Trophoblast cell (in vitro differentiated cells and primary cell): ENCODE measurements around the gene GRIK5.

Source experiments
- DNase-seq, 2 donors: peaks; one replicate each; pipeline ENCODE4 v3.0.0-alpha.2; 2016
- H2AFZ ChIP-seq: 2 replicates; pipeline ENCODE4 v1.6.1; 2013; ENCODE audit warnings: low read length, moderate library complexity, mild to moderate bottlenecking; ENCODE audit not compliant: insufficient read depth, poor library complexity
- H2AK5ac ChIP-seq: 2 replicates; pipeline ENCODE4 v1.6.1; 2013; ENCODE audit warnings: mild to moderate bottlenecking, low read length
- H2BK120ac ChIP-seq: 2 replicates; pipeline ENCODE4 v1.6.1; 2013; ENCODE audit warnings: low read length, mild to moderate bottlenecking, moderate library complexity; ENCODE audit not compliant: insufficient read depth, poor library complexity
- H2BK12ac ChIP-seq: 2 replicates; pipeline ENCODE4 v1.6.1; 2013; ENCODE audit warnings: mild to moderate bottlenecking, low read length, moderate library complexity
- H2BK5ac ChIP-seq: 2 replicates; pipeline ENCODE4 v1.6.1; 2013; ENCODE audit warnings: low read length, low read depth, moderate library complexity, mild to moderate bottlenecking; ENCODE audit not compliant: poor library complexity
- H3K14ac ChIP-seq: 2 replicates; pipeline ENCODE4 v1.6.1; 2013; ENCODE audit warnings: mild to moderate bottlenecking, low read length
- H3K18ac ChIP-seq: 2 replicates; pipeline ENCODE4 v1.6.1; 2013; ENCODE audit warnings: mild to moderate bottlenecking, low read length
- H3K23ac ChIP-seq: 2 replicates; pipeline ENCODE4 v1.6.1; 2013; ENCODE audit warnings: low read length
- H3K27ac ChIP-seq: 2 replicates; pipeline ENCODE4 v1.5.1; 2013; ENCODE audit warnings: low read depth, mild to moderate bottlenecking, inconsistent platforms, low read length, moderate library complexity
- H3K27me3 ChIP-seq: 2 replicates; pipeline ENCODE4 v1.6.1; 2013; ENCODE audit warnings: inconsistent platforms, mild to moderate bottlenecking, low read length, moderate library complexity; ENCODE audit not compliant: insufficient read depth
- H3K36me3 ChIP-seq, 2 experiments: 1 replicate in 1 of 2; 2 replicates in 1 of 2; pipeline ENCODE4 v1.6.1; 2013; ENCODE audit warnings: low read length in 2 of 2, mild to moderate bottlenecking in 2 of 2, moderate library complexity in 1 of 2; ENCODE audit not compliant: insufficient read depth in 2 of 2, control insufficient read depth in 1 of 2
- H3K4ac ChIP-seq: 2 replicates; pipeline ENCODE4 v1.6.1; 2013; ENCODE audit warnings: low read depth, mild to moderate bottlenecking, low read length, moderate library complexity
- H3K4me1 ChIP-seq, 2 experiments: 1 replicate in 1 of 2; 2 replicates in 1 of 2; pipeline ENCODE4 v1.6.1; 2013; ENCODE audit warnings: low read length in 2 of 2, mild to moderate bottlenecking in 2 of 2, moderate library complexity in 1 of 2; ENCODE audit not compliant: insufficient read depth in 2 of 2, control insufficient read depth in 1 of 2
- H3K4me2 ChIP-seq: 2 replicates; pipeline ENCODE4 v1.6.1; 2013; ENCODE audit warnings: inconsistent platforms, mild to moderate bottlenecking, low read length, moderate library complexity
- H3K4me3 ChIP-seq: 2 replicates; pipeline ENCODE4 v1.5.1; 2013; ENCODE audit warnings: mild to moderate bottlenecking, low read depth, low read length, inconsistent platforms
- H3K79me1 ChIP-seq: one replicate; pipeline ENCODE4 v1.6.1; 2013; ENCODE audit warnings: low read length
- H3K79me2 ChIP-seq: 2 replicates; pipeline ENCODE4 v1.6.1; 2013; ENCODE audit warnings: low read length, mild to moderate bottlenecking; ENCODE audit not compliant: control insufficient read depth, insufficient read depth, poor library complexity
- H3K9ac ChIP-seq: 2 replicates; pipeline ENCODE4 v1.6.1; 2013; ENCODE audit warnings: mild to moderate bottlenecking, low read length
- H3K9me3 ChIP-seq: 2 replicates; pipeline ENCODE4 v1.6.1; 2013; ENCODE audit warnings: low read depth, mild to moderate bottlenecking, control low read depth, inconsistent platforms, low read length; ENCODE audit not compliant: insufficient read depth
- H4K12ac ChIP-seq: 2 replicates; pipeline ENCODE4 v1.6.1; 2013; ENCODE audit warnings: low read depth, mild to moderate bottlenecking, low read length, moderate library complexity
- H4K8ac ChIP-seq: 2 replicates; pipeline ENCODE4 v1.6.1; 2013; ENCODE audit warnings: low read depth, mild to moderate bottlenecking, low read length, moderate library complexity
- H4K91ac ChIP-seq: one replicate; pipeline ENCODE4 v1.6.1; 2013; ENCODE audit warnings: low read depth, mild to moderate bottlenecking, low read length, moderate library complexity
- WGBS: extraction: QIAGEN DNeasy Blood & Tissue Kit; methylation state at CpG from one replicate; pipeline ENCODE4 v1.1.7; 2013; ENCODE audit warnings: missing lambda C conversion rate; ENCODE audit not compliant: insufficient read length, insufficient coverage; ENCODE audit errors: extremely low coverage; 5-methylcytosine and 5-hydroxymethylcytosine counted together

GRIK5 gene

GRCh38 chr19:42065511-42065910 is 4.5 kb downstream of the GRIK5 start:
- Histone ChIP-seq H3K36me3 (no peaks in the 10 kb centered on the region), H3K14ac (no peak overlapping the region), H4K12ac (no peak overlapping the region), H3K9me3 (peaks cover 1% of the 10 kb centered on the region), H2AK5ac (no peak overlapping the region), H2BK120ac (no peak overlapping the region), H2AFZ (no peak overlapping the region), H2BK5ac (no peak overlapping the region), H3K27me3 (peaks cover 17% of the 10 kb centered on the region), H3K9ac (no peak overlapping the region), H3K4ac (no peak overlapping the region), H4K8ac (no peak overlapping the region), H3K4me2 (no peak overlapping the region), H2BK12ac (no peak overlapping the region), H3K79me1 (no peaks in the 10 kb centered on the region), H3K4me1 (no peaks in the 10 kb centered on the region), H3K79me2 (no peaks in the 10 kb centered on the region), H3K27ac (no peak overlapping the region), H3K4me3 (no peak overlapping the region), H4K91ac (no peak overlapping the region), H3K18ac (no peak overlapping the region), H3K23ac (no peak overlapping the region)
- no peak for DNase-seq
- no CpG with 5 or more reads among the region's 9 CpGs for WGBS

- no peak overlapping the region for H2AK5ac ChIP-seq
- no peak overlapping the region for H2AFZ ChIP-seq
- no peak overlapping the region for H4K91ac ChIP-seq
- no peak overlapping the region for H3K27ac ChIP-seq
- no peak overlapping the region for H2BK12ac ChIP-seq
- H3K9ac ChIP-seq, result no peak overlapping the region
- no peak overlapping the region for H3K18ac ChIP-seq
- H3K27me3 ChIP-seq, result peaks cover 17% of the 10 kb centered on the region
- H3K4ac ChIP-seq, result no peak overlapping the region
- H3K14ac ChIP-seq, result no peak overlapping the region
- no peaks in the 10 kb centered on the region for H3K79me2 ChIP-seq
- no peak overlapping the region for H2BK5ac ChIP-seq
- no peak overlapping the region for H3K23ac ChIP-seq
- no peak overlapping the region for H2BK120ac ChIP-seq
- no peak overlapping the region for H4K12ac ChIP-seq
- no peak for DNase-seq
- no peaks in the 10 kb centered on the region for H3K4me1 ChIP-seq
- H3K79me1 ChIP-seq, result no peaks in the 10 kb centered on the region
- no peak overlapping the region for H3K4me2 ChIP-seq
- H3K4me3 ChIP-seq, result no peak overlapping the region
- H3K9me3 ChIP-seq, result peaks cover 1% of the 10 kb centered on the region
- WGBS, result no CpG with 5 or more reads among the region's 13 CpGs
- no peak overlapping the region for H4K8ac ChIP-seq
- H3K36me3 ChIP-seq, result no peaks in the 10 kb centered on the region
Observed at GRCh38 chr19:42065051-42065450, 5.0 kb downstream of the GRIK5 start.

GRCh38 chr19:42064432-42064831 is 5.6 kb downstream of the GRIK5 start:
- no peaks in the 10 kb centered on the region for H3K79me2 ChIP-seq
- H2AFZ ChIP-seq, result no peak overlapping the region
- H2AK5ac ChIP-seq, result no peak overlapping the region
- H4K8ac ChIP-seq, result no peak overlapping the region
- no peak overlapping the region for H3K4ac ChIP-seq
- H3K14ac ChIP-seq, result no peak overlapping the region
- no peak for DNase-seq
- H3K79me1 ChIP-seq, result no peaks in the 10 kb centered on the region
- H2BK120ac ChIP-seq, result no peak overlapping the region
- H3K27ac ChIP-seq, result no peak overlapping the region
- H4K91ac ChIP-seq, result no peak overlapping the region
- H3K9me3 ChIP-seq, result peaks cover 1% of the 10 kb centered on the region
- H3K9ac ChIP-seq, result no peak overlapping the region
- H3K4me1 ChIP-seq, result no peaks in the 10 kb centered on the region
- H2BK12ac ChIP-seq, result no peak overlapping the region
- H2BK5ac ChIP-seq, result no peak overlapping the region
- H3K27me3 ChIP-seq, result peaks cover 12% of the 10 kb centered on the region
- no peak overlapping the region for H3K23ac ChIP-seq
- H3K36me3 ChIP-seq, result no peaks in the 10 kb centered on the region
- no peak overlapping the region for H4K12ac ChIP-seq
- no peak overlapping the region for H3K18ac ChIP-seq
- H3K4me3 ChIP-seq, result no peak overlapping the region
- no CpG with 5 or more reads among the region's 6 CpGs for WGBS
- no peak overlapping the region for H3K4me2 ChIP-seq

GRCh38 chr19:42062381-42062780 is 7.6 kb downstream of the GRIK5 start:
- Histone ChIP-seq H3K36me3 (no peaks in the 10 kb centered on the region), H4K12ac (no peak overlapping the region), H3K23ac (no peak overlapping the region), H4K8ac (no peak overlapping the region), H2AFZ (no peak overlapping the region), H2BK5ac (no peak overlapping the region), H3K9ac (no peak overlapping the region), H2AK5ac (no peak overlapping the region), H3K14ac (no peak overlapping the region), H3K4me3 (no peak overlapping the region), H3K27me3 (no peaks in the 10 kb centered on the region), H3K27ac (no peak overlapping the region), H3K4me2 (no peak overlapping the region), H2BK120ac (no peak overlapping the region), H3K4ac (no peak overlapping the region), H3K79me2 (no peaks in the 10 kb centered on the region), H2BK12ac (no peak overlapping the region), H3K79me1 (no peaks in the 10 kb centered on the region), H3K4me1 (no peaks in the 10 kb centered on the region), H3K9me3 (peaks cover 1% of the 10 kb centered on the region), H3K18ac (no peak overlapping the region), H4K91ac (no peak overlapping the region)
- DNase-seq, result no peak
- WGBS, result no CpG with 5 or more reads among the region's 16 CpGs
